AG04450 (cell line): ENCODE measurements around the gene PDIA4. TPM values are rescaled to one million over a fixed set of nuclear protein-coding genes. Genes with fewer than 3 reads are reported as not detected.

Source experiments
- CTCF ChIA-PET: fragments of 300-600, 350-600 bp; formaldehyde crosslinking; extraction: SDS; loops from one replicate; lab custom pipeline; 2022; ENCODE audit warnings: antibody characterized with exemption, inconsistent platforms; lab: Charles Lee
- POLR2A ChIA-PET: fragments of 350-600 bp; formaldehyde crosslinking; extraction: SDS; loops from one replicate; lab custom pipeline; 2021; ENCODE audit warnings: antibody characterized with exemption, inconsistent platforms; lab: Yijun Ruan, JAX
- DNase-seq: peaks from one replicate; pipeline ENCODE4 v3.0.0-alpha.2; 2011; ENCODE audit warnings: low read depth, low spot score
- H3K27ac ChIP-seq: one replicate; pipeline ENCODE4 v1.5.1; 2012; ENCODE audit warnings: low read depth, low read length, control low read depth
- H3K27me3 ChIP-seq: one replicate; pipeline ENCODE4 v1.6.0; 2012; ENCODE audit warnings: low read length; ENCODE audit not compliant: control insufficient read depth, insufficient read depth
- H3K4me3 ChIP-seq: 2 replicates; pipeline ENCODE4 v1.5.1; 2011; ENCODE audit warnings: mild to moderate bottlenecking, low read depth, low read length, control low read depth
- H3K9me3 ChIP-seq: 2 replicates; pipeline ENCODE4 v1.5.1; 2012; ENCODE audit warnings: low read length; ENCODE audit not compliant: control insufficient read depth, insufficient read depth
- polyA plus RNA-seq: library from polyadenylated mRNA; depleted of rRNA; stranded (reverse); fragments of >200 nt; gene quantifications from 2 replicates; pipeline ENCODE4 v1.2.3, GENCODE V29; 2011
- TF ChIP-seq, protein P1 (sequence below): IDR thresholded peaks from 2 replicates; pipeline ENCODE4 v1.5.1; 2011; ENCODE audit warnings: low read depth, low read length, control low read depth, inconsistent platforms

Gene PDIA4
- polyA plus RNA-seq, 1 experiment = 227 TPM

DNA sequence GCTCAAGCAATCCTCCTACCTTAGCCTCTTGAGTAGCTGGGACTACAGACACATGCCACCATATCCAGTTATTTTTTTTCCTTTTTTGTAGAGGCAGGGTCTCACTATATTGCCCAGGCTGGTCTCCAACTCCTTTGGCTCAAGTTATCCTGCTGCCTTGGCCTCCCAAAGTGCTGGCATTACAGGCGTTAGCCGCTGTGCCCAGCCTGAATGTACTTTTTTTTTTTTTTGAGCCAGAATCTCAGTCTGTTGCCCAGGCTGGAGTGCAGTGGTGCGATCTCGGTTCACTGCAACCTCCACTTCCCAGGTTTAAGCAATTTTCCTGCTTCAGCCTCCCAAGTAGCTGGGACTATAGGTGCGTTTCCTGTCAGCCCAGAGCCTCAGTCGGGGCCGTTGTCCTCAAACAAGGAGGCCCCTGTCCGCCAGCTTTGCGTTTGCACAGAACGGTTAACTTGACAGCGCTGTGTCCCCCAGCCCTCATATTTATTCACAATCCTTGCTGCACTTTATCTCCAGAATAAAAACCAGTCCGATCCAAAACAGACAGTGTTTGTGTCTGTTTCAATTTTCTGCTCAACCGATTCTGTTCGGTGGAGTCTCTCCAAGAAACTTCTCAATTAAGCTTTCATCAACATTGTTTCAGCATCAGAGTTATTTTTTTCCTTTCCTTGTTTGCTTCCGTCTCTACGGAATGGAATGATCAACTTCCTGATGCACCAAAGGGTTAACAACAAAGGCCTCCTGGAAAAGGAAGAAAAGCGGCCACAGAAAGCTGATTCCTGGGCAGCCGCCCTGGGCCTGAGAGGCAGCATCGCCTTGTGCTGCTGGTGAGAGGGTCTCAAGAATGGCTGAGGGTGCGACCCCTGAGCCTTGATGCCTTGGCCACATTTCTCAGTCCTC is 64.5 kb downstream of the PDIA4 start:
- Histone ChIP-seq H3K27ac (peak overlapping the region; percentile 47), H3K4me3 (peak overlapping the region; percentile 37), H3K27me3 (no peaks in the 10 kb centered on the region), H3K9me3 (no peaks in the 10 kb centered on the region; the same call in 1 of the 2 replicates)
- TF ChIP-seq, protein P1, sequence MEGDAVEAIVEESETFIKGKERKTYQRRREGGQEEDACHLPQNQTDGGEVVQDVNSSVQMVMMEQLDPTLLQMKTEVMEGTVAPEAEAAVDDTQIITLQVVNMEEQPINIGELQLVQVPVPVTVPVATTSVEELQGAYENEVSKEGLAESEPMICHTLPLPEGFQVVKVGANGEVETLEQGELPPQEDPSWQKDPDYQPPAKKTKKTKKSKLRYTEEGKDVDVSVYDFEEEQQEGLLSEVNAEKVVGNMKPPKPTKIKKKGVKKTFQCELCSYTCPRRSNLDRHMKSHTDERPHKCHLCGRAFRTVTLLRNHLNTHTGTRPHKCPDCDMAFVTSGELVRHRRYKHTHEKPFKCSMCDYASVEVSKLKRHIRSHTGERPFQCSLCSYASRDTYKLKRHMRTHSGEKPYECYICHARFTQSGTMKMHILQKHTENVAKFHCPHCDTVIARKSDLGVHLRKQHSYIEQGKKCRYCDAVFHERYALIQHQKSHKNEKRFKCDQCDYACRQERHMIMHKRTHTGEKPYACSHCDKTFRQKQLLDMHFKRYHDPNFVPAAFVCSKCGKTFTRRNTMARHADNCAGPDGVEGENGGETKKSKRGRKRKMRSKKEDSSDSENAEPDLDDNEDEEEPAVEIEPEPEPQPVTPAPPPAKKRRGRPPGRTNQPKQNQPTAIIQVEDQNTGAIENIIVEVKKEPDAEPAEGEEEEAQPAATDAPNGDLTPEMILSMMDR = no peak
- no peak for DNase-seq
- CTCF ChIA-PET = interaction anchor here (0.5 to 3.0 kb wide), 65 partner anchors 9 to 919 kb away, joined by 3 to 112 read pairs (median 5); partner anchors contain the start of gene ZNF425
- POLR2A ChIA-PET = interaction anchor here (0.6 to 1.7 kb wide), 3 partner anchors 89 to 265 kb away, joined by 3 to 7 read pairs (median 3); partner anchors contain the start of gene CUL1

DNA sequence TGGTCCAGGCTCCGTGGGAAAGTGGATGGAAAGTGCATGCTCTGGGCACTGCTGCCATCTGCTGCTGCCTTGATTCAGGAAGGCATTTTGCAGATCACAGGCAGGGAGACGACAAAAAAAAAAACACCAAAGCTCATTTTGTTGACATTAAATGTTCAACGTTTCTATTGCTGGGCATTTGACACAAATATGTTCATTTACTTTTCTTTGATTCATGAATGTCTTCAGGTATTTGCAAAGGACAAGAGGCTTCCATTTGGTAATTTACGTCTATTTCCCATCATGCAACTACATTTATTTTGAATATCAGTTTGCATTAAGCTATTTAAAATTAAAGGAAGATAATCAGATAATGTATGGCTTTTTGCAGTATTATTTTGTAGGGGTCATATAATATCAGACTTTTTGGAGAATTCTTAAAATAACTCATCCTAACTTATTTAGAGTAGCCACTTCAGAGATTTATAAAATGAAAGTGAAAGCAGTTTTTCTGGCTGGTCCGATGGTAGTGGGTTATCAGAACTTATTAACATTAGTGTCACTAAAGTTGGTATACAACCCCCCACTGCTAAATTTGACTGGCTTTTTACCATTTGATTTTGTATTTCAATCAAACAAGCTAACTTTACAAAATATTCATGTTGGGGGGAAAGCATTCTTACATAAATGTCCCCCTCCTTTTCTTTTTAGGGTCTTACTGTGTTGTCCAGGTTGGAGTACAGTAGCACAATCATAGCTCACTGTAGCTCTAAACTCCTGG is 65.3 kb downstream of the PDIA4 start:
- H3K27ac ChIP-seq = peak overlapping the region; percentile 47

DNA sequence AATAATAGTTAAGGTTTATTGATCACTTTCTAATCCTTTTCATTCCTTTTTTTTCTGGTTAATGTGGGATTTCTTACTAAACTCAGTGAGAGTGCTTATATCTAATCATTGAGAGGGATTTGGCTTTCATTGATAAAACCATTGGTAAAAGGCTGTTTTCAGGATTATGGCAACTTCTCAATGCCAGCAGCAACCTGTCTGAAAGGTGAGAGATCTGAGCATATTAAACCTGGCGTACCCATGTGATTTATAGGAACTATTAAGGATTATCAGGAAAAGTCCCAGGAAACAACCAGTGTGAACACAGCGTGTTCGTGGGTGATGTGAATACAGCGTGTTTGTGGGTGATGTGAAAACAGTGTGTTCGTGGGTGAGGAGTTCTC is 65.9 kb downstream of the PDIA4 start:
- H3K27ac ChIP-seq = no peak overlapping the region
- TF ChIP-seq, protein P1 = no peak
- peak overlapping the region; percentile 63 for H3K4me3 ChIP-seq
- no peaks in the 10 kb centered on the region for H3K27me3 ChIP-seq
- POLR2A ChIA-PET = interaction anchor here (1.7 kb wide), 1 partner anchor 264 kb away, joined by 7 read pairs; the partner anchor contains the start of gene CUL1
- DNase-seq = no peak
- CTCF ChIA-PET = interaction anchor here (0.7 to 3.0 kb wide), 44 partner anchors 10 to 470 kb away, joined by 3 to 112 read pairs (median 5); no protein-coding TSS in a partner anchor
- no peaks in the 10 kb centered on the region; the same call in 1 of the 2 replicates for H3K9me3 ChIP-seq

More for the DNA sequence above, 65.3 kb downstream of the PDIA4 start:
- POLR2A ChIA-PET = interaction anchor here (0.6 to 1.7 kb wide), 2 partner anchors 102 to 264 kb away, joined by 3 to 7 read pairs; partner anchors contain the start of gene CUL1
- TF ChIP-seq, protein P1 = peak; percentile 88
- CTCF ChIA-PET = interaction anchor here (0.5 to 3.0 kb wide), 75 partner anchors 10 to 470 kb away, joined by 3 to 112 read pairs (median 4); partner anchors contain the start of gene ZNF425
- H3K9me3 ChIP-seq = no peaks in the 10 kb centered on the region; the same call in 1 of the 2 replicates
- peak; percentile 44 for DNase-seq
- H3K4me3 ChIP-seq = peak overlapping the region; percentile 63
- H3K27me3 ChIP-seq = no peaks in the 10 kb centered on the region

DNA sequence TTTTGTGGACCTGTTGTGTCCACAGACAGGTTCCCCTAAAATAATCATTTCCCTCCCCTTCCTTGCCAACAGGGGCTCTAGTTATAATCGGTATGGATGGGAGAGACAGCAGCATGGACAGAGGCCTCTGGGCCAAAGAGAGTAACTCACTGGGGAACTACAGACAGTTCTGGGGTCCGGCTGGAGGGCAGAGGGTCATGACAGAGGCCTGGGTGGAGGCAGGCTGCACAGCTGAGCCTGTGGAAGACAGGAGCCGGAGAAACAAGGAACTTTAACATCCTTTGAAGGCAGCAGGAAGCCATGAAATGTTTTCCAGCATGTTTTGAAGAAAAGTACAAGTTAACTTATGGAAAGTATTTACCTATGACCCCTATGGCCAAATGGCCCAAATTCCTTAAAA is 68.6 kb downstream of the PDIA4 start:
- H3K27me3 ChIP-seq = no peaks in the 10 kb centered on the region
- POLR2A ChIA-PET = no interaction called here
- no peak for DNase-seq
- H3K4me3 ChIP-seq = no peak overlapping the region
- CTCF ChIA-PET = no interaction called here
- H3K9me3 ChIP-seq = no peaks in the 10 kb centered on the region
- TF ChIP-seq, protein P1 = no peak
- no peak overlapping the region for H3K27ac ChIP-seq
